Amniotic stem cell (primary cell): ENCODE results near the gene HCFC1.
"Not testable (repeated sequence)": the region's sequence is repeated elsewhere in the genome, so short reads cannot be mapped to it uniquely, and the experiment has no call there.

Source experiments
- DNase-seq: peaks from one replicate; lab custom pipeline; 2025; lab: John Stamatoyannopoulos, UW

HCFC1 gene

GRCh38 chrX:154008521-154008920 lies 36.9 kb upstream of the HCFC1 start:
- no peak for DNase-seq

GRCh38 chrX:154006947-154007346 lies 35.3 kb upstream of the HCFC1 start:
- DNase-seq: no peak

GRCh38 chrX:154004315-154004714 lies 32.7 kb upstream of the HCFC1 start:
- no peak for DNase-seq

- DNase-seq: no peak
Measured at GRCh38 chrX:154002215-154002719, 30.6 kb upstream of the HCFC1 start.

- no peak for DNase-seq
Measured at GRCh38 chrX:154000051-154000450, 28.4 kb upstream of the HCFC1 start.

- DNase-seq: no peak
Measured at GRCh38 chrX:153999359-154000037, 27.9 kb upstream of the HCFC1 start.

GRCh38 chrX:153995504-153995903 lies 23.9 kb upstream of the HCFC1 start:
- DNase-seq: no peak

- DNase-seq: not testable (repeated sequence)
Measured at GRCh38 chrX:153994398-153994797, 22.8 kb upstream of the HCFC1 start.

- DNase-seq: no peak
Measured at GRCh38 chrX:153993978-153994377, 22.4 kb upstream of the HCFC1 start.

- DNase-seq: no peak
Measured at GRCh38 chrX:153993079-153993478, 21.5 kb upstream of the HCFC1 start.

GRCh38 chrX:153992180-153992579 lies 20.6 kb upstream of the HCFC1 start:
- DNase-seq: no peak

GRCh38 chrX:153991013-153991580 lies 19.5 kb upstream of the HCFC1 start:
- DNase-seq: no peak

GRCh38 chrX:153989973-153990655 lies 18.5 kb upstream of the HCFC1 start:
- DNase-seq: no peak

GRCh38 chrX:153988493-153988892 lies 16.9 kb upstream of the HCFC1 start:
- DNase-seq: no peak

- DNase-seq: no peak
Measured at GRCh38 chrX:153984351-153985178, 12.9 kb upstream of the HCFC1 start.

- DNase-seq: no peak
Measured at GRCh38 chrX:153983321-153983801, 11.7 kb upstream of the HCFC1 start.

- DNase-seq: no peak
Measured at GRCh38 chrX:153981771-153982533, 10.3 kb upstream of the HCFC1 start.

- DNase-seq: no peak
Measured at GRCh38 chrX:153981231-153981630, 9.6 kb upstream of the HCFC1 start.

- not testable (repeated sequence) for DNase-seq
Measured at GRCh38 chrX:153980394-153980793, 8.8 kb upstream of the HCFC1 start.

- no peak for DNase-seq
Measured at GRCh38 chrX:153974726-153975286, 3.2 kb upstream of the HCFC1 start.
